PC-9 (cell line): ENCODE measurements around the gene DIAPH3. TPM values are rescaled to one million over a fixed set of nuclear protein-coding genes. Genes with fewer than 3 reads are reported as not detected.

ENCODE experiments used
- BruUV-seq: library from RNA; stranded (reverse); fragments of 400-500 nt; replicated peaks from 2 replicates; lab custom pipeline; 2021; lab: Mats Ljungman, UMichigan
- CTCF ChIA-PET: fragments of 300-600 bp; sonication (Branson Sonifier 250); formaldehyde crosslinking; loops from one replicate; lab custom pipeline; 2022; ENCODE audit warnings: antibody characterized with exemption; lab: Charles Lee
- POLR2A ChIA-PET: fragments of 300-600 bp; sonication (Branson Sonifier 250); formaldehyde crosslinking; loops from one replicate; lab custom pipeline; 2022; ENCODE audit warnings: antibody characterized with exemption; ENCODE audit not compliant: unreplicated experiment; lab: Charles Lee
- DNase-seq, 2 experiments: peaks; one replicate each; pipeline versions ENCODE4 v3.0.0 to v3.0.0-alpha.2; 2015 to 2022; ENCODE audit warnings: mixed read lengths in 1 of 2
- H2AFZ ChIP-seq: fragments of 200-600 bp; sonication (generic); 2 replicates; pipeline ENCODE4 v1.8.1; 2017; ENCODE audit warnings: antibody characterized with exemption
- H3F3A ChIP-seq: fragments of 200-600 bp; sonication (generic); 2 replicates; pipeline ENCODE4 v1.8.1; 2017; ENCODE audit warnings: antibody characterized with exemption, mild to moderate bottlenecking, low read depth; ENCODE audit not compliant: insufficient read depth
- H3K27ac ChIP-seq: fragments of 200-600 bp; sonication (generic); 2 replicates; pipeline ENCODE4 v1.6.1; 2016; ENCODE audit warnings: mixed run types
- H3K27me3 ChIP-seq: fragments of 200-600 bp; sonication (generic); 2 replicates; pipeline ENCODE4 v1.6.1; 2016; ENCODE audit warnings: low read depth, mixed run types; ENCODE audit not compliant: insufficient read depth
- H3K36me3 ChIP-seq: fragments of 200-600 bp; sonication (generic); 2 replicates; pipeline ENCODE4 v1.6.1; 2016; ENCODE audit warnings: low read depth, mixed run types
- H3K4me1 ChIP-seq: fragments of 200-600 bp; sonication (generic); replicated peaks from 2 replicates; pipeline ENCODE4 v1.6.1; 2016; ENCODE audit warnings: mixed run types; ENCODE audit not compliant: insufficient read depth
- H3K4me2 ChIP-seq: fragments of 200-600 bp; sonication (generic); 2 replicates; pipeline ENCODE4 v1.6.1; 2017; ENCODE audit warnings: mixed run types
- H3K4me3 ChIP-seq: fragments of 200-600 bp; sonication (generic); 2 replicates; pipeline ENCODE4 v1.6.1; 2016; ENCODE audit warnings: mixed run types
- H3K79me2 ChIP-seq: fragments of 200-600 bp; sonication (generic); 2 replicates; pipeline ENCODE4 v1.6.1; 2017; ENCODE audit warnings: low read depth, mixed run types
- H3K9me2 ChIP-seq: fragments of 200-600 bp; sonication (generic); 2 replicates; pipeline ENCODE4 v1.8.1; 2017; ENCODE audit warnings: mild to moderate bottlenecking; ENCODE audit not compliant: insufficient read depth
- H3K9me3 ChIP-seq: fragments of 200-600 bp; sonication (generic); 2 replicates; pipeline ENCODE4 v1.8.1; 2016; ENCODE audit warnings: low read depth; ENCODE audit not compliant: insufficient read depth
- H4K20me1 ChIP-seq: fragments of 200-600 bp; sonication (generic); 2 replicates; pipeline ENCODE4 v1.8.1; 2017; ENCODE audit not compliant: insufficient read depth
- CTCF ChIP-seq: fragments of 200-600 bp; sonication (generic); conservative IDR thresholded peaks from 2 replicates; pipeline ENCODE4 v1.6.1; 2017; ENCODE audit warnings: mixed run types, antibody characterized with exemption, mild to moderate bottlenecking, moderate library complexity
- EZH2 ChIP-seq: fragments of 200-600 bp; sonication (generic); IDR thresholded peaks from 2 replicates; pipeline ENCODE4 v1.8.0; 2017; ENCODE audit warnings: antibody characterized with exemption, low read depth
- intact Hi-C: fragments of 100-400 bp; cut with micrococcal nuclease; formaldehyde crosslinking; loops from one replicate; pipeline ENCODE4 v1.10.0; 2022; ENCODE audit not compliant: unreplicated experiment
- total RNA-seq: library from RNA; stranded (reverse); gene quantifications from 2 replicates; pipeline ENCODE4 v1.2.3, GENCODE V29; 2021

DIAPH3 gene
- total RNA-seq, 1 experiment from 2014 or later = 39.3 TPM

GRCh38 chr13:59979589-59979988, 184.1 kb downstream of the DIAPH3 start:
- intact Hi-C loops = no loop called here
- no peaks in the 10 kb centered on the region for H3K4me1 ChIP-seq
- no peaks in the 10 kb centered on the region for H3K79me2 ChIP-seq
- H3K4me3 ChIP-seq = no peak overlapping the region
- TF ChIP-seq EZH2 (no peak), CTCF (no peak)
- H3K36me3 ChIP-seq = no peaks in the 10 kb centered on the region
- H3F3A ChIP-seq = no peaks in the 10 kb centered on the region
- no peak overlapping the region for H3K4me2 ChIP-seq
- no TSS peak for BruUV-seq
- H4K20me1 ChIP-seq = no peaks in the 10 kb centered on the region
- ChIA-PET POLR2A (no interaction called here), CTCF (no interaction called here)
- H3K27me3 ChIP-seq = no peaks in the 10 kb centered on the region
- no peak overlapping the region for H3K27ac ChIP-seq
- H3K9me3 ChIP-seq = no peaks in the 10 kb centered on the region
- no peaks in the 10 kb centered on the region for H3K9me2 ChIP-seq
- no peak for DNase-seq
- no peak overlapping the region for H2AFZ ChIP-seq

- H3K9me3 ChIP-seq = no peaks in the 10 kb centered on the region
- H3K36me3 ChIP-seq = no peaks in the 10 kb centered on the region
- H3K4me3 ChIP-seq = no peak overlapping the region
- intact Hi-C loops = no loop called here
- no peaks in the 10 kb centered on the region for H4K20me1 ChIP-seq
- no peak overlapping the region for H3K4me2 ChIP-seq
- TF ChIP-seq CTCF = no peak
- TF ChIP-seq EZH2 = no peak
- H3K9me2 ChIP-seq = no peaks in the 10 kb centered on the region
- ChIA-PET POLR2A (interaction anchor here (0.7 kb wide), 1 partner anchor 26 kb away, joined by 3 read pairs; no protein-coding TSS in a partner anchor), CTCF (no interaction called here)
- BruUV-seq = no TSS peak
- no peak overlapping the region for H2AFZ ChIP-seq
- H3K27me3 ChIP-seq = no peaks in the 10 kb centered on the region
- H3K4me1 ChIP-seq = no peaks in the 10 kb centered on the region
- H3K79me2 ChIP-seq = no peaks in the 10 kb centered on the region
- H3K27ac ChIP-seq = no peak overlapping the region
- H3F3A ChIP-seq = no peaks in the 10 kb centered on the region
- DNase-seq = no peak
Observed at GRCh38 chr13:59978862-59979261, 184.9 kb downstream of the DIAPH3 start.

GRCh38 chr13:59976856-59977255, 186.9 kb downstream of the DIAPH3 start:
- POLR2A ChIA-PET = no interaction called here

More at GRCh38 chr13:59976856-59977255, 186.9 kb downstream of the DIAPH3 start:
- intact Hi-C loops = no loop called here
- H3K79me2 ChIP-seq = no peaks in the 10 kb centered on the region
- H3F3A ChIP-seq = no peaks in the 10 kb centered on the region
- no peaks in the 10 kb centered on the region for H3K36me3 ChIP-seq
- H3K4me1 ChIP-seq = no peaks in the 10 kb centered on the region
- no peak overlapping the region for H3K4me2 ChIP-seq
- TF ChIP-seq EZH2 = no peak
- TF ChIP-seq CTCF = no peak
- H4K20me1 ChIP-seq = no peaks in the 10 kb centered on the region
- H3K4me3 ChIP-seq = no peak overlapping the region
- H2AFZ ChIP-seq = no peak overlapping the region
- H3K9me2 ChIP-seq = no peaks in the 10 kb centered on the region
- DNase-seq = no peak
- H3K27me3 ChIP-seq = no peaks in the 10 kb centered on the region
- BruUV-seq = no TSS peak
- CTCF ChIA-PET = no interaction called here
- H3K9me3 ChIP-seq = no peaks in the 10 kb centered on the region
- H3K27ac ChIP-seq = no peak overlapping the region
